Activated T-cell treated with anti-CD3 and anti-CD28 coated beads for 48 hours (primary cell): ENCODE measurements around the gene LSM7.

Source experiments
- DNase-seq: peaks from one replicate; pipeline ENCODE4 v3.0.0-alpha.2; 2020; ENCODE audit warnings: low read depth

The LSM7 gene

GRCh38 chr19:2323707-2324106 is 4.7 kb downstream of the LSM7 start:
- DNase-seq = no peak

- DNase-seq = no peak
These were observed 6.7 kb downstream of the LSM7 start for GRCh38 chr19:2321565-2322283.

GRCh38 chr19:2320939-2321338 is 7.4 kb downstream of the LSM7 start:
- no peak for DNase-seq

GRCh38 chr19:2320049-2320448 is 8.3 kb downstream of the LSM7 start:
- no peak for DNase-seq

- no peak for DNase-seq
These were observed 8.8 kb downstream of the LSM7 start for GRCh38 chr19:2319551-2319950.

- DNase-seq = no peak
These were observed 9.5 kb downstream of the LSM7 start for GRCh38 chr19:2318923-2319322.

GRCh38 chr19:2317756-2318155 is 10.6 kb downstream of the LSM7 start:
- DNase-seq = no peak

GRCh38 chr19:2317300-2317699 is 11.1 kb downstream of the LSM7 start:
- DNase-seq = no peak

GRCh38 chr19:2315818-2316353 is 12.5 kb downstream of the LSM7 start:
- DNase-seq = no peak

GRCh38 chr19:2315121-2315817 is 13.1 kb downstream of the LSM7 start:
- DNase-seq = no peak

- DNase-seq = no peak
These were observed 15.4 kb downstream of the LSM7 start for GRCh38 chr19:2312820-2313501.

- no peak for DNase-seq
These were observed 17.3 kb downstream of the LSM7 start for GRCh38 chr19:2311093-2311492.

GRCh38 chr19:2309734-2310362 is 18.5 kb downstream of the LSM7 start:
- DNase-seq = no peak

- DNase-seq = no peak
These were observed 20.3 kb downstream of the LSM7 start, which contains the start of gene LINGO3 for GRCh38 chr19:2308114-2308556. Gene LINGO3 (minus strand): TSS chr19:2308154. CDS start chr19:2291776, 16,378 bp downstream.

GRCh38 chr19:2307518-2308012 is 20.8 kb downstream of the LSM7 start:
- no peak for DNase-seq

GRCh38 chr19:2306971-2307370 is 21.4 kb downstream of the LSM7 start:
- no peak for DNase-seq

- no peak for DNase-seq
These were observed 22.0 kb downstream of the LSM7 start for GRCh38 chr19:2306281-2306806.

GRCh38 chr19:2305452-2306280 is 22.7 kb downstream of the LSM7 start:
- DNase-seq = no peak

GRCh38 chr19:2303211-2303798 is 25.1 kb downstream of the LSM7 start:
- DNase-seq = no peak
